Measurements from ENCODE around the gene NCAM1.

The NCAM1 gene

DNA sequence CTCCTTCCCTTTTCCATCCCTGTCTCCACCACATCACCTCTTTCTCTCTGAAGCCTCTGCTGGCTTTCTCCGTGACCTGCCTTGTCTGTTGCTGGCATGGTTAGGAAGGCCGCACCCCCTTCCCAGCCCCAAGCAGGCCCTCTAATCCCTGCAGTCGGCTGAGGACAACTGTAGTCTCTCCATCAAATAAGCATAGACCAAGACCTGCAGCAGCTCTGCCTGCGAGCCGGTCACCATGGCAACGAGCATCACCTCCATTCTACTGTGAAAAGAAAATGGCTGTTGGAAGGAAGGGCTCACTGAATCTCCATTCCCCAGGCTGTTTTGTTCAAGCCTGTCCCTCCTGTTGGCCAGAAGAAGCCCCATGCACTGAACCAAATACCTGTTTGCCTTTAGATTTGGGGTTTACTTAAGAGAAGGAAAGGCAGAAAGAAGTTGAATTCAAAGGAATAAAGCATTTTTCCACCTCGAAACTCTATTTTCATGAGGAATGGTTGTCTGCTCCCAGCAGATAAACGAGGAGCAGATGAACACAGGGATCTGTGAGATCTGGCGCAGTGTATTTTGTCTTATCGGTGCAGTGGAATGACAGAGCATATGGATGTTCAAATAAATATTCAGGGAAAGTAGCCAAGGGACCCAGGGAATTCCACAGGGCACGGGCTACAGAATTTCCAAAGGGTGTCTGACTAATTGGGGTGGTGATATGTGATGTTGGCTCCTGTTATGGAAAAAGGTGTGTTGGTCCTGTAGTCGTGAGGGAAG is 240.0 kb downstream of the NCAM1 start:
- no peak for DNase-seq (ENCODE audit: low read depth)

DNA sequence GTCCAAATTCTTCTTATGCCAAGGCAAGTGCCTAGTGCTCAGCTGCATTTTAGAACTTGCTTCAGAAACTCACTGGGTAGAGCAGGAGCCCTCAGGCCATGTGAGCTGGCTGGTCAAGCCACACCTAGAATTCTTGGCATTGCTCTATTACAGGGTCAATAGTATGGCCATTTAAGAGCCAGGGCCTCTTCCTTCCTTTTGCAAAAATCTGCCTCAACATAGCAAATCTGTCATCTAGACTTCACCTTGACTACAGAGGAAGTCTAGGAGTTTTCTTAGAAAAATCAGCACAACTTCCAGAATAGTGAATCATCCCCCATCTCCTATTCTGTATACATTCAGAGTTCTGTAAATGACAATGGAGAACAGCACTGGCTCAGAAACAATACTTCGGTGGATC is 241.2 kb downstream of the NCAM1 start:
- no peak for DNase-seq (ENCODE audit: low read depth)

DNA sequence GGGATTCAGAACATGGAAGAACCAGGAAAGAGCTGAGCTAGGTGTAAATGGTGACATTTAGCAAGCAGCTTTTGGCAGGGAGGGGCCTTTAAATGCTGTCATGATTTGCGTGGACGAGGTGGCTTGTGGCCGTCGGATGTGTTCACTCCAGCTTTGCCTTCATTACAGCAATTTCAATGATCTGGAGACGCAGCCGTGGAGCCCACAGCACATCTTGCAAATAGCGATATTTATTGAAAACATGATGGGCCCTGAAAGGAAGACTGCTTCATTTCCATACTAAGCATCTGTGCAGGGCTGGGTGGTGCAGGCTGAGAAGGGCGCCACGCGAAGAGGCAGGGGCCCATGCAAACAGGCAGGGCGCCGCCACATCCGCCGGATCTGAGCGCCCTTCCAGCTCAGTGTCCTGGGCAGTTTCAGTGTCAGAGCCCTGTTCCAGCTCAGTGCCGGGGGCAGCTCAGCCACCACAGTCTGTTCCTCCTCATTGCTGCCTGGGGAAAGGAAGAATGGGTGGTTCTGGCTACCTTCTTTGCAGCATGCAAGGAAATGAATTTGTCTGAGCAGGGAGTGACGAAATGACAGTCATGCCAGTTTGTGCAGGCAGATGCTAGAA is 242.0 kb downstream of the NCAM1 start:
- DNase-seq (ENCODE audit: low read depth): no peak

DNA sequence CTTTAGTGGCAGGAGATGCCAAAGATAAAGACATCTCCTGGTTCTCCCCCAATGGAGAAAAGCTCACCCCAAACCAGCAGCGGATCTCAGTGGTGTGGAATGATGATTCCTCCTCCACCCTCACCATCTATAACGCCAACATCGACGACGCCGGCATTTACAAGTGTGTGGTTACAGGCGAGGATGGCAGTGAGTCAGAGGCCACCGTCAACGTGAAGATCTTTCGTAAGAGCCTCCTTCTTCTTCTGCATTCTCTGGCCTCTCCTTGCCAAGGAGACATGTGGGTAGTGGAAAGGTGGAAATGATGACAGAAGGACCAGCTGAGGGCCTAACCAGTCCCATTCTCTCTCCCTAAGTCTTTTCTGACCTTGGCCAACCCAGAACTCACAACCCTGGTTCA is 243.1 kb downstream of the NCAM1 start:
- DNase-seq (ENCODE audit: low read depth): peak; percentile 21

DNA sequence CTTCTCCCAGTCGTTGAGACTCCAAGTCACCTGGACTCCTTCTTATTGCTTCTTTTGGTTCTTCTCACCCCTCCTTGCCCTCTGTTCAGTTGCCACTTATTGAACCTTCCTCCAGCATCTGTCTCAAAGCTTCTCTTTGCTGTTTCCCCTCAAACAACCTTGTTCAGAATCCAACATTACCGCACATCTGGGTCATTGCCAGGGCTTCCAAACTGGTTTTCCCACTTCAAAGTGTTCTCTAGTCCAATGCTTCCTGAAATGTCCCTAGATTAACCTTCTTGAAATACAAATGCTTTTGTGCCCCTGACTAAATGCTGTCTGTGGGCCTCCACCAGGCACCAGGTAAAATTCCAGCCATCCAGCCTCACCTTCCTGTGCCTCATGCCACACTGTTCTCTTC is 252.3 kb downstream of the NCAM1 start:
- no peak for DNase-seq (ENCODE audit: low read depth)

DNA sequence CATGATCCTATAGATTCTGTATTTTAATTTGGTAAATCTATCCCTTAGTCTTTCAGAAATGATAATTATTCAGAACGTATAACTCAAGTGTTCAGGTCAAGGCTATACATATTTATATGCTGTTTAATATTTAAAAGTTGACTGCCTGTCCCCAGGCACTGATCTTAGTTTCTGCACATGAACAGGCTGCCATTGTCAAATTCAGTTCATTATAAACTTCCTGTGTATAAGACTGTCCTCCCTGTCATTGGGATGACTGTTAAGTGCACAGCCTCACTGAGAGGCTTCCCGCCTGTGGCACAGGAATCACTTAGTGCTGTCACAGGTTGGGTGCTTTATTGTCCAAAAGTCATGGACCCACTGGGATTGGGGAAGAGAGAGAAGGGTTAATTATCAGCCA is 261.0 kb downstream of the NCAM1 start:
- no peak for DNase-seq (ENCODE audit: low read depth)

DNA sequence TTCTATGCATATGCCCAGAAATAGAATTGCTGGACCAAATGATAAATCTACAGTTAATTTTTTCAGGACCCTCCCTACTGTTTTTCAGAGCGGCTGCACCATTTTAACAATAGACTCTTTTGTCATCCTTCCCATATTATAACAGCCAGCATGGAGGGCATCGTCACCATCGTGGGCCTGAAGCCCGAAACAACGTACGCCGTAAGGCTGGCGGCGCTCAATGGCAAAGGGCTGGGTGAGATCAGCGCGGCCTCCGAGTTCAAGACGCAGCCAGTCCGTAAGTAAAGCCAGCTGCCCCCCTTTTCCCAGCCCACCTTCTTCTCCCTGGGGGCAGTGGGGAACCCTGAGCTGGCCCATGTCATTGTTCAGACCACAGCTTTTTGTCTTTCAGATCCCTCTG is 273.7 kb downstream of the NCAM1 start:
- DNase-seq (ENCODE audit: low read depth): no peak

DNA sequence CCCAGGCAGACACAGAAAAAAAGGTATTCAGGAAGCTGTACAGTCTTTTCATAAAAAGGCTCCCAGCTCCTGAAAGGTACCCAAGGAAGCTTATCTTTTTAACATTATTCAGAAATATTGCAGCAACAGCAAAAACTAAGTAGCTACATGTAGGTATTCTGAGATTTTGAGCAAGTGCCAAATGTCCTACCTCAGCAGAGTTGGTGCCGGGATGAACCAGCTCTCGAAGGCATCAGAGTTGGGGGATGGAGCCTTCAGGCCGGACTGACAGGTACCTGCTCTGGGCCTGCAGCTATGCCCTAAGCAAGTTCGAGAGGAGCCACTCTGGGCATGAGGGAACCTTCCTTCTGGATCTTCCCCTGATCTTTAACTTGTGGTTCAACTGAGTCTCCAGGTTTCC is 276.0 kb downstream of the NCAM1 start:
- no peak for DNase-seq (ENCODE audit: low read depth)

DNA sequence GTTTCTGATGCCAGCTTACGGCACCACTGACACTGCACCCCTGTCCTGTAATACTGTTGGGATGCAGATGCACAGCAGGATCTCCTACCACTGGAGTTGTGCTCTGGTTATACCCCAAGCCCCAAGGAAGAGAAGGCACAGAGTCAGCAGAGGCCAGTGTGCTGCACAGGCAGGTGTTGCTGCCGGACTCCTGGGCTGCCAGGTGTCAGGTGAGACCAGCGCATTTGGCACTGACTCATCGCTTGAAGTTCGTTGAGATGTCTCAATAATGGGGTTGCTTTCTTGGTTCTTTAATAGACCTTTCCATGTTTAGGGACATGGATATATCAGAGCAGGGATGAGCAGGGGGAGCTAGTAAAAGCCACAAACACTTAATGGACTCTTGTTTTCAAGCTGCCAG is 277.5 kb downstream of the NCAM1 start:
- no peak for DNase-seq (ENCODE audit: low read depth)

DNA sequence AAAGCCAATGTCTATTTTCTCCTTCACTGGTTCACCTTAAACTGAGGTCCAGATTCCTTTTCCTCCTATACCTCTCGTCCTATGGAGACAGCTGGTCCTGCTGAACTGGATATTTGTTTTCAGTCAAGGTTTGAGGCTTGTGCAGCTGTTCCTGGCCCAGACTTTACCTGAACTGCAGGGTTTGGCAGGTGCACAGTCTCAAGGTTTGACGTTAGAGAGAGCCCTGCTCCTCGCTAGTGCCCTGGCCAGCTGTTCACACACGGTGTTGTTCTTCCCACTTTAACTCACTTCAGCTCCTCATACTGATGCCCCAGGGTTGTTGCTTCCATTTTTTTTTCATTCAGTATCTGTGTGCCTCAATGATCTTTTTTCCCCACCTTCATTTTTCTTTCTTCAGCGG is 279.2 kb downstream of the NCAM1 start:
- no peak for DNase-seq (ENCODE audit: low read depth)

DNA sequence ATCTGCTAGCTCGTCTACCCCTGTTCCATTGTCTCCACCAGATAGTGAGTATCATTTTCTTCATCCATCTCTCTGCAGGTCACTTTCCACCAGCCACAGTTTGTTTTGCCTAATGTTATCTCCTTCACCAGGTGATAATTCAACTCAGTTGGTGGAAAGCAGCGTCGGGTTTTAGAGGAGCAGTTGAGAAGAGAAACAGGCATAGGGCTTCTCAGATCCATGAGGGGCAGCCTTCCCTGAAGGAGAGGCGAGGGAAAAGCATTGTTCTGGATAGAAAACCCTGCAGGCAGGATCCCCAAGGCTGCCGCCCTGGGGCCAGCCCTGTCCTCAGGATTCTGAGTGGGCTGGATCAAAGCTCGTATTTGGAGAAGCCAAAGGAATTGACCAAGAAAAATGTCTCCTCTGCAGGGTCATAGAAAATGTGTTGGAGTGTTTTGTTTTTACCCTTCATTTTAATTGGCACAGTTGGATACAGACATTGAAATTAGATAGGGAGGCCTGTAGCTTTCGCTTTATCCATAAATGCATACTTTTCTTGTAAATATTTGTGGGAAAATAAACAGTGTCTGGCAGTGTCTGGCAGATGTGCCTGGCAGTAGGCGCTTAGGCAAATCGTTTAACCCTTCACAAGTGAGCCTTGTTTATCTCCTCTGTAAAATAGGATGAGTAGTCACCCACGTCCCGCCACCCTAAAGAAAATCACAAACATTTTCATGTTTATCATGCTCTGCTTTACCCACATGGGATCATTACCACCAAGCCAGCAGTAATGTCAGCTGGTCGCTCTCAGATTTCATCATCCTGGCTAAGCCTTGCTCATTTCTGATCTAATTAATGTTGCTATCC is 279.8 kb downstream of the NCAM1 start:
- peak; percentile 55 for DNase-seq (ENCODE audit: low read depth)

DNA sequence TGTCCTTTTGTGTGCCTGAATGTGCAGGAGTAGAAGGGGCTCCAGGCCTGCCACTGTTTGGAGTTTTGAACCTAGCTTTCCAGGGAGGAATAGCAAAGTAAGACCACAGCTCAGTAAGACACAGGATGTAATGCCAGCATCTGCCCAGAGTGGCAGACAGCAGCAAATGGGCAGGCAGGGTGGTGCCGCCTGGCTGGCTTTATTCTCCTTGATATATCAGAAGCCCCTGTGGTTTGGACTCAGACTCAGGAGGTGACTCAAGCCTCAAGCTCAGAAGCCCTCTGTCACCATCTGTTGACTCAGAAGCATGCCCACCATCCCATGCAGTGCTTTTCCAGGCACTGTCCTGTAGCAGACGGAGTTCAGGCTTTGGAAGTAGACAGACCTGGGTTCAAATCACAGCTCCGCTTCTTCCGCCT is 280.4 kb downstream of the NCAM1 start:
- peak; percentile 18 for DNase-seq (ENCODE audit: low read depth)

DNA sequence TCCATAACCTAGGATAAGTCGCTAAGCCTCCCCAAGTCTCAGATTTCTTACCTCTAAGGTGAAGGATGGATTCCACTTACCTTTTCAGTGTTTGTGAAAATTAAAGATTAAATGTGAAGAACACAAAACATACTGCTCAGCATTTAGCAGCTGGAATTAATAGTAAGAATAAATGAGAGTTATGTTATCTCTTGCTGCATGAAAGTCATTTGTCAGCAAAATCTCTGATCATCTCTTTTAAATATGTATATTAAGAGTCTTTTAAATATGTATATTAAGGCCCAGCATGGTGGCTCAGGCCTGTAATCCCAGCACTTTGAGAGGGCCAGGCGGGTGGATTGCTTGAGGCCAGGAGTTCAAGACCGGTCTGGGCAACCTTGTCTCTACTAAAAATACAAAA is 280.8 kb downstream of the NCAM1 start:
- DNase-seq (ENCODE audit: low read depth): no peak

DNA sequence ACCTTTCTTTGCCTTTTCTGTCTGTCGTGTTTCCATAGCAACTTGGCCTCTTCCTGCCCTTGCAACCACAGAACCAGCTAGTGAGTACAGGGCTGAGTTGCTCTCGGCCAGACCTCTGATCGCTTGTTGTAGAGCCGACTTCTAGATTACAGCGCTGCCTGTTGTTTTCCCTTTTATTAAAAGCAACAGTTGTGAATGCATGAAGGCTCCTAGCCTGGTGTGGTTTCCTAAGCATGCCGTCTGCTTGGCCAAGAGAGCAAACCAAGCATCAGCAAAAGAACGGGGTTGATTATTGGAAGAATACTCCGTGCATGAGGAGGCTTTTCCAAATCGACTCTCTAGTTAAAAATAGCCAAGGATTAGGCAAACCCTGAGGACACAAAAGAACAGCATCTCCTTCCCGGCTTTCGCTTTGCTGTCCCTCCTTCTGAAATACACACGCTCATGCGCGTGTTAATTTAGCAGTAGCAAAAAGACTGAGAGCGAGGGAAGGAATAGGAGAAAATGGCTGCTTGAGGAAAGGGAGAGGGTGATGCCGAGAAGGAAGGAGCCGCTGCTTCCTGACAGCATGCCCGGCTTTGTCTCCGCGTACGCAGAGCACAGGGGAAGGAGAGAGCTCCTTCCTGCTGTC is 281.7 kb downstream of the NCAM1 start:
- peak; percentile 77 for DNase-seq (ENCODE audit: low read depth)

DNA sequence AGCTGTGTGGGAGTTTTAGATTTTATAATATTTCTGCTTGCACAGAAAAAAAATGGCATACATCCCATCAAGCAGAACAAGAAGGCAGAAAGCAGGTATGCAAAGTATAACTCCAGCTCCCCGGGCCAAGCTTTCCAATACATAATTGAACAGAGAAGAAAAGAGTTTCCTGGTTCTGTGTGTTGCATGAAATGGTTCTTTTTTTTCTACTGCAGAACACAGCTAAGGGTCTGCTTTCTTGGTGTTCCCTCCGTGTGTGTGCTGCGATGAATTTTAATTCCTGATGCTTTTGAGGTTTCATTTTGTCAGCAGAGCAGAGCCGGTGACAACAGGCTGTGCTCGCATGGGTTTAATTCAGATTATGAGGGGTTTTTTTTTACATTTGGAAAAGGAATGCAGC is 282.5 kb downstream of the NCAM1 start:
- no peak for DNase-seq (ENCODE audit: low read depth)

DNA sequence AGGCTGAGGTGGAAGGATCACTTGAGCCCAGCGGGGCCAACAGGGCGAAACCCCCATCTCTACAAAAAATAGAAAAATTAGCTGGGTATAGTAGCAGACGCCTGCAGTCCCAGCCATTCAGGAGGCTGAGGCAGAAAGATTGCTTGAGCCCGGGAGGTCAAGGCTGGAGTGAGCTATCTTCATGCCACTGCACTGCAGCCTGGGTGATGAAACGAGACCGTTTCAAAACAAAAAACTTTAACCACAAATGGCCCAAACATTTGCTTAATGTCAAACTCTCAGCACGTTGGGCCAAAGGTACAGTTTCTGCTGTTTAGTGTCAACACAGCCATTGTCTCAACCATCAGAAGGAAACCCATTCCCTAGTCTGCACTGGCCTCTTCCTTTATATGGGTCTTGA is 284.0 kb downstream of the NCAM1 start:
- peak; percentile 40 for DNase-seq (ENCODE audit: low read depth)

DNA sequence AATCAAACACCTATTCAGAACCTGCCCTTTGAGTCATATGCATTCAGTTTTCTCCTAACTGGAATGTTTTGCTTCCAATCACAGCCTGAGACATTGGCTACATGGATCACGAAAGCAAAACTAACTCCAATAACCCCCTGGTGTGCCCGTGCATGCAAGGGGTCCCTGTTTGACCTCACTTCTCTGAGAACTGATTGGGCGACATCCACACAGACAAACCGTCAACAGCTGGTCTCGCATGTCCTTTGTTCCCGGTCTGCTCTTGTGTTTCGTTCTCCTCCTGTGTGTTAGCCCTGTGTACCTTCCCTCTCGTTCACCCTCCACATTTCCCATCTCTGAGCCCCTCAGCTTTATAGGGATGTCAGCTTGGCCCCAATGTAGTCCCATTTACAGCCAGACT is 286.0 kb downstream of the NCAM1 start:
- DNase-seq (ENCODE audit: low read depth): no peak

DNA sequence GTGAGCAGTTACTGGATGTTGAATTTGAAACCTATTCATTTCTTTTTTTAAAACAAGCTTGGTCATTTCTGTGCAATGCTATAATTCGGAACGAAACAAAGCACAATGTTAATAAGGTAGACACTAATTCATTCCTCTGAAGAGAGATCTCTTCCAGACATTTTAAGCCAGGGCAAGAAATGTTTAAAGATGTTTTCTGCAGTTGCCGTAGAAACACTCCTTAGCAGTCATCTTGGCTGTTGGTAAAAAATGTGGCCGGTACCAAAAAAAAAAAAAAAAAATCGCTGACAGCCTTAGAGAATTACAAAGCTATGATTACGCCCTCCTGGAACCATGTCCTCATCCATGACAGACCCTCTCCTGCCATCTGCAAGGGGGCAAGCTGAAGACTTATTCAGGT is 286.7 kb downstream of the NCAM1 start:
- peak; percentile 3 for DNase-seq (ENCODE audit: low read depth)

DNA sequence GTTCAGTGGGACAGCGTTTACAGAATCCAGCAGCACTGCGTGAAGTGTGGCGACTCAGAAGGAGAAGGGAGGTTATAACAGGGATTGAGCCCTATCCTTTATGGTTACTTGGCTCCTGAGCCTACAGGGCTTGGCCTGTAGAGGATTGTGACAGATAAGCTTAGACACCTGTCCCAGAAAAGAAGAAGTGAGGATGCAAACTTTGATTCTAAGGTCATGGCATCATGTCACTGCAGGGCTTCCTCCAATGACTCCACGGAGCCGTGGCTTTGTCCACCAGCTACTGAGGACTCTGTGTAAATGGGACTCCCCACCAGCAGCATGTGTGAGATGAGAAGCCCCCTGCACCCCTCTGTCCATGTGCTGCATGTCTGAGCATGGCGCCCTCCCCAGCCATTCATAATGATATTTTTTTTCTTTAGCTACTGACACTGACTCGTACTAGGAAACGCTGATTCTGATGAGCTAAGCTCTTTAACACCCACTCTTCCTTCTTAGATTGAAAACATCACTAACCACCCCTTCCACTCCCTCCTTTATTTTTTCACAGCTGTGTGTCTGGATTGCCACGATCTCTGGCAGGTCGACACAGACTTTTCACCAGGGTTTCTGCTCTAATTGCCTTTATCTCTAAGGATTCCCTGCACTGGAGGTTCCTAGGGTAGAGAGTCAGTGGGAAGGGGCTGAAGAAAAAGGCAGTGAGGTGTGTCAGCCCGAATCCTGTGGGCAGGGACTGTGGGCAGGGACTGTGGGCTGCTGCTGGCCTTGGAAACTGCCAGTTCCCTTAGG is 287.7 kb downstream of the NCAM1 start:
- peak; percentile 4 for DNase-seq (ENCODE audit: low read depth)

DNA sequence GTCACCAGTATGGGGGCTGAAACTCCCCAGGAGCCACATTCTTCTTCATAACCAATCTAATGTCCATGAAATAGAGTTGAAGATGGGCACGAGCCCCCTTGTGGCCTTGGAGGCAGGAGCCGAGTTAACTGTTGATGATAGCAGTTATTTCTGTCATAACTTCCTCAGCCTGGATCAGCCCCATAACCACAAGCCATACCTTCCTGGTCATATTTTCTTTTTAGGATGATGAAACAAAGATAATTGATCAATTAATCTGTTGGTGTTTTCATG is 288.2 kb downstream of the NCAM1 start:
- DNase-seq (ENCODE audit: low read depth): peak; percentile 12

DNA sequence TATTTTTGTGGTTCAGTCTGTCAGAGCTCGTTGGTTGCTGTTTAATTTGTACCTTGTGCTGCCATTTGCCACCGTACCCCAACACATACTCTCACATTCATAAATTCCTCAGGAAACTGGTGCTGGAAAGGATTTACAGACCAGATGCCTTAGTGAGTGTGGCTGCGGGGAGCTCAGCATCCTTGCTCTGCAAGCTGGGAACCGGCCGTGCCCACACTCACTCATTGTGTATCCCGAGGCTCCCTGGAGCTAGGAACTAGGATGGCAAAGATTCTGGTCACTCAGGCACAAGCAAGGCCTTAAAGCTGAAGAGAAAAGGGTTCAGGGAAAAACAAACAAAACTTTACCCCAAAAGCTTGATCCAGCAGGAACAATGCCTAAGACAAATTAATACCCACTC is 288.6 kb downstream of the NCAM1 start:
- no peak for DNase-seq (ENCODE audit: low read depth)

DNA sequence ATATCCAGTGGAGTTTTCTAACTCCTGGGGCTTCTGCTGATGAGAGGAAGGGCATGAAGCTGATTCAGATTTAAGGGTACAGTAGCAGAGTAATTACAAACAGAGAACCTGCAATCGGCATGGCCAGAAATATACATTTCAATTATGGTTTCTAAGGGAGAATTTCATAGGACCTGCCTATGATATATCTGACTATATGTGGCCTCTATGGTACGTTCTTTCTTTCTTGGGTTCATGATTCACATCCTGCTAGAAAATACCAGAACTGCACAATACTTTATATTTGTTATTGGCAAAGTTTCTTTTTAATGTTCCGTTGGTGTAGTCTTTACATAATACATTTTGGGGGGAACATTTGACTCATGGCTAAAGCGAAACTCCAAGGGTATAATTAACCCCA is 290.1 kb downstream of the NCAM1 start:
- no peak for DNase-seq (ENCODE audit: low read depth)

Data from amniotic epithelial cell (primary cell).